IMR-90 (cell line): ENCODE data around the gene WDR62. TPM values are rescaled to one million over a fixed set of nuclear protein-coding genes. Genes with fewer than 3 reads are reported as not detected.

Experiments used
- ATAC-seq: fragments of 200-7000 bp; cut with Tn5 transposase; 2 replicates; pipeline ENCODE4 v1.9.1; 2020; ENCODE audit warnings: low read depth, mild to moderate bottlenecking, moderate library complexity
- BruUV-seq: library from RNA; stranded (reverse); fragments of 400-500 nt; replicated peaks from 2 replicates; lab custom pipeline; 2021; lab: Mats Ljungman, UMichigan
- CTCF ChIA-PET: fragments of 300-600 bp; formaldehyde crosslinking; extraction: SDS; loops from one replicate; lab custom pipeline; 2021; ENCODE audit warnings: antibody characterized with exemption; lab: Yijun Ruan, JAX
- POLR2A ChIA-PET: fragments of 300-600 bp; sonication (Branson Sonifier 250); formaldehyde crosslinking; loops from one replicate; lab custom pipeline; 2022; ENCODE audit warnings: antibody characterized with exemption; ENCODE audit not compliant: unreplicated experiment; lab: Charles Lee
- DNase-seq: peaks from one replicate; pipeline ENCODE4 v3.0.0; 2013
- H2AFZ ChIP-seq: replicated peaks from 2 replicates; pipeline ENCODE3; 2013; ENCODE audit warnings: low read length, mild to moderate bottlenecking; ENCODE audit not compliant: poor library complexity
- H2AK5ac ChIP-seq: 2 replicates; pipeline ENCODE4 v1.6.1; 2013; ENCODE audit warnings: low read depth, low read length, inconsistent platforms
- H2AK9ac ChIP-seq: replicated peaks from 2 replicates; pipeline ENCODE3; 2013; ENCODE audit warnings: mild to moderate bottlenecking, low read depth, low read length, moderate library complexity; ENCODE audit not compliant: poor library complexity
- H2BK120ac ChIP-seq: 2 replicates; pipeline ENCODE4 v1.6.1; 2013; ENCODE audit warnings: low read depth, low read length, inconsistent platforms
- H2BK15ac ChIP-seq: 3 replicates; pipeline ENCODE4 v1.6.1; 2013; ENCODE audit warnings: low read depth, low read length, inconsistent platforms
- H2BK20ac ChIP-seq: 2 replicates; pipeline ENCODE4 v1.6.1; 2013; ENCODE audit warnings: low read depth, mild to moderate bottlenecking, inconsistent platforms, low read length, moderate library complexity
- H2BK5ac ChIP-seq: 2 replicates; pipeline ENCODE4 v1.6.1; 2013; ENCODE audit warnings: mild to moderate bottlenecking, low read depth, low read length, inconsistent platforms; ENCODE audit not compliant: poor library complexity, severe bottlenecking
- H3K14ac ChIP-seq: replicated peaks from 2 replicates; pipeline ENCODE4 v1.6.1; 2013; ENCODE audit warnings: low read depth, low read length, inconsistent platforms
- H3K18ac ChIP-seq: 2 replicates; pipeline ENCODE4 v1.6.1; 2013; ENCODE audit warnings: low read depth, low read length, control low read depth
- H3K23ac ChIP-seq: 2 replicates; pipeline ENCODE4 v1.6.1; 2013; ENCODE audit warnings: low read depth, low read length, inconsistent platforms
- H3K27ac ChIP-seq: 2 replicates; pipeline ENCODE4 v1.5.1; 2013; ENCODE audit warnings: mild to moderate bottlenecking, control low read depth, low read length; ENCODE audit not compliant: insufficient read depth
- H3K27me3 ChIP-seq: 2 replicates; pipeline ENCODE4 v1.6.1; 2013; ENCODE audit warnings: low read length; ENCODE audit not compliant: control insufficient read depth, insufficient read depth
- H3K36me3 ChIP-seq: 2 replicates; pipeline ENCODE4 v1.6.1; 2013; ENCODE audit warnings: low read length, mixed read lengths; ENCODE audit not compliant: control insufficient read depth, insufficient read depth
- H3K4ac ChIP-seq: 2 replicates; pipeline ENCODE4 v1.6.1; 2013; ENCODE audit warnings: low read depth, low read length, inconsistent platforms
- H3K4me1 ChIP-seq: 2 replicates; pipeline ENCODE4 v1.6.1; 2013; ENCODE audit warnings: low read length, mixed read lengths; ENCODE audit not compliant: control insufficient read depth, insufficient read depth
- H3K4me2 ChIP-seq: 2 replicates; pipeline ENCODE4 v1.6.1; 2013; ENCODE audit warnings: low read depth, mild to moderate bottlenecking, control low read depth, low read length, moderate library complexity
- H3K4me3 ChIP-seq: 2 replicates; pipeline ENCODE4 v1.5.1; 2013; ENCODE audit warnings: low read depth, mild to moderate bottlenecking, control low read depth, low read length, moderate library complexity; ENCODE audit not compliant: insufficient read depth
- H3K56ac ChIP-seq: 2 replicates; pipeline ENCODE4 v1.6.1; 2013; ENCODE audit warnings: low read length, inconsistent platforms; ENCODE audit not compliant: insufficient read depth; ENCODE audit errors: extremely low read depth
- H3K79me1 ChIP-seq, 2 experiments: 2 replicates each; pipeline ENCODE4 v1.6.1; 2013; ENCODE audit warnings: low read length in 2 of 2, inconsistent platforms in 1 of 2, low read depth in 1 of 2
- H3K9ac ChIP-seq: 2 replicates; pipeline ENCODE4 v1.6.1; 2013; ENCODE audit warnings: low read depth, low read length, control low read depth
- H3K9me1 ChIP-seq: 2 replicates; pipeline ENCODE4 v1.6.1; 2013; ENCODE audit warnings: low read length, inconsistent platforms; ENCODE audit not compliant: insufficient read depth
- H3K9me3 ChIP-seq: 2 replicates; pipeline ENCODE4 v1.6.1; 2013; ENCODE audit warnings: low read length; ENCODE audit not compliant: control insufficient read depth, insufficient read depth
- H4K20me1 ChIP-seq: 2 replicates; pipeline ENCODE4 v1.6.1; 2013; ENCODE audit warnings: low read length, inconsistent platforms; ENCODE audit not compliant: insufficient read depth
- H4K5ac ChIP-seq: 2 replicates; pipeline ENCODE4 v1.6.1; 2013; ENCODE audit warnings: mild to moderate bottlenecking, low read depth, low read length, control low read depth
- H4K8ac ChIP-seq, 2 experiments: 2 replicates each; pipeline ENCODE4 v1.6.1; 2013; ENCODE audit warnings: low read depth in 2 of 2, low read length in 2 of 2, control low read depth in 1 of 2, inconsistent platforms in 1 of 2
- H4K91ac ChIP-seq: 2 replicates; pipeline ENCODE4 v1.6.1; 2013; ENCODE audit warnings: low read depth, low read length, inconsistent platforms; ENCODE audit not compliant: insufficient read depth
- MAZ ChIP-seq: IDR thresholded peaks from 2 replicates; pipeline ENCODE4 v1.6.1; 2012; ENCODE audit warnings: low read depth, mild to moderate bottlenecking, low read length, improper control_type of control experiment, moderate library complexity, borderline replicate concordance
- WGBS, 2 experiments: methylation state at CpG; one replicate each; pipeline versions ENCODE4 v1.1.5 to v1.1.7; 2013; ENCODE audit warnings: missing lambda C conversion rate in 2 of 2; ENCODE audit not compliant: insufficient read length in 1 of 2; ENCODE audit errors: extremely low coverage in 2 of 2; 5-methylcytosine and 5-hydroxymethylcytosine counted together
- dilution Hi-C: fragments of 300-500 bp; cut with HindIII; formaldehyde crosslinking; loops from one replicate; pipeline ENCODE4 v1.14.3; 2018; ENCODE audit warnings: low sequenced_read_pairs; ENCODE audit not compliant: unreplicated experiment
- in situ Hi-C: fragments of 300-500 bp; cut with MboI; formaldehyde crosslinking; loops from 3 replicates; pipeline ENCODE4 v1.14.3; 2019; ENCODE audit warnings: low sequenced_read_pairs, inconsistent platforms, mixed read lengths
- intact Hi-C: fragments of 100-400 bp; cut with micrococcal nuclease; formaldehyde crosslinking; loops from 2 replicates; pipeline ENCODE4 v1.10.0; 2022
- polyA plus RNA-seq, 3 experiments: library from polyadenylated mRNA; depleted of rRNA; stranded (reverse); fragments of >200 nt; gene quantifications; 2 replicates each; pipeline ENCODE4 v1.2.3, GENCODE V29; 2012; ENCODE audit warnings: low replicate concordance in 1 of 3
- total RNA-seq: library from RNA; depleted of rRNA; stranded (reverse); fragments of >200 nt; gene quantifications from 2 replicates; pipeline ENCODE4 v1.2.3, GENCODE V29; 2012

WDR62 gene
- total and polyA plus RNA-seq, 2 of the 4 experiments (the other 2 are of a cell fraction): 4.5 to 7.0 TPM

DNA sequence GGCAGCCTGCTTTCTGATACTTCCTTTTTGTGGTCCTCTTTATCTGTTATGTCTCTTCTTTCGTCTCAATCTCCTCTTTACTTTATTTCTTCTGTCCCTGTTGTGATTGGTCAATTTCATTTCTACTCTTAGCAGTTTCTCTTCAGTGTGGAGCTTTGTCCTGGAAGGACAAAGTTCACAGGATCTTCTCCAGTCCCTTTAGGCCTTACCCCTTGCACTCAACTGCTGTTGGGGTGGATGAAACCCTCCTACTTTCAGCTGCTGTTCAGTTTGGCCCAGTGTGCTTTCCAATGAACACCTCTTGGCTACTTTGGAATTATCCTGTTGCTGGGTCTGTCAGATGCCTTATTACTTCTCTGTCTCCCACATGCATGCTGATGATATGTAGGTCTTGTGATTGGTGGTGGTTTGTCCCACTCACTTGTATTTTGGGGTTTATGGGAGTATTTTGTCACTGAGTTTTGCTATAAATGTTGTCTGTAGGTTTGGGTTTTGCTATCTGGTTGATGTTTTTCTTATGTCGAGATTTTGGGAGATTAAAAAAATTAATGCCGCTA, 24.8 kb downstream of the WDR62 start:
- H2AK5ac ChIP-seq: no peak overlapping the region
- peaks cover 11% of the 10 kb centered on the region for H3K36me3 ChIP-seq
- H4K20me1 ChIP-seq: no peaks in the 10 kb centered on the region
- no peak overlapping the region for H4K91ac ChIP-seq
- peaks cover 0 to 7% of the 10 kb centered on the region in 2 experiments; a peak in 2 of 4 replicates for H3K79me1 ChIP-seq
- no peak overlapping the region for H2BK120ac ChIP-seq
- CTCF ChIA-PET: no interaction called here
- POLR2A ChIA-PET: no interaction called here
- H2AK9ac ChIP-seq: no peak overlapping the region
- no peak overlapping the region for H2BK15ac ChIP-seq
- no peak overlapping the region for H3K56ac ChIP-seq
- BruUV-seq: no TSS peak
- in situ Hi-C loops: no loop called here
- H4K8ac ChIP-seq: no peak overlapping the region
- H3K23ac ChIP-seq: no peak overlapping the region
- intact Hi-C loops: no loop called here
- H3K18ac ChIP-seq: no peak overlapping the region
- H3K14ac ChIP-seq: no peak overlapping the region
- no CpG with 5 or more reads among the region's 3 CpGs for WGBS, 2 experiments
- H3K9me1 ChIP-seq: no peaks in the 10 kb centered on the region; the same call in 1 of the 2 replicates
- H3K4me2 ChIP-seq: no peak overlapping the region
- DNase-seq (no peak), ATAC-seq (no peak)
- H4K5ac ChIP-seq: no peak overlapping the region
- H3K27me3 ChIP-seq: no peaks in the 10 kb centered on the region
- no peak overlapping the region for H3K4ac ChIP-seq
- H3K9me3 ChIP-seq: no peaks in the 10 kb centered on the region
- TF ChIP-seq MAZ: no peak
- no peak overlapping the region for H3K4me3 ChIP-seq
- H3K27ac ChIP-seq: no peak overlapping the region
- no peak overlapping the region for H2AFZ ChIP-seq
- no peak overlapping the region for H2BK5ac ChIP-seq
- no peak overlapping the region for H3K9ac ChIP-seq
- dilution Hi-C loops: no loop called here
- H2BK20ac ChIP-seq: no peak overlapping the region
- no peaks in the 10 kb centered on the region for H3K4me1 ChIP-seq
